K562 treated with DMSO at 1 percent for 24 hours (cell line): ENCODE results near the gene MED23. TPM values are rescaled to one million over a fixed set of nuclear protein-coding genes. Genes with fewer than 3 reads are reported as not detected.

Experiments
- total RNA-seq: library from RNA; unstranded; fragments of 300-600 nt; gene quantifications from 2 replicates; pipeline ENCODE4 v1.2.3, GENCODE V29; 2022; ENCODE audit warnings: low read depth; ENCODE audit not compliant: insufficient read depth

Gene MED23
- total RNA-seq: 9.1 and 11.5 TPM in 2 replicates

DNA sequence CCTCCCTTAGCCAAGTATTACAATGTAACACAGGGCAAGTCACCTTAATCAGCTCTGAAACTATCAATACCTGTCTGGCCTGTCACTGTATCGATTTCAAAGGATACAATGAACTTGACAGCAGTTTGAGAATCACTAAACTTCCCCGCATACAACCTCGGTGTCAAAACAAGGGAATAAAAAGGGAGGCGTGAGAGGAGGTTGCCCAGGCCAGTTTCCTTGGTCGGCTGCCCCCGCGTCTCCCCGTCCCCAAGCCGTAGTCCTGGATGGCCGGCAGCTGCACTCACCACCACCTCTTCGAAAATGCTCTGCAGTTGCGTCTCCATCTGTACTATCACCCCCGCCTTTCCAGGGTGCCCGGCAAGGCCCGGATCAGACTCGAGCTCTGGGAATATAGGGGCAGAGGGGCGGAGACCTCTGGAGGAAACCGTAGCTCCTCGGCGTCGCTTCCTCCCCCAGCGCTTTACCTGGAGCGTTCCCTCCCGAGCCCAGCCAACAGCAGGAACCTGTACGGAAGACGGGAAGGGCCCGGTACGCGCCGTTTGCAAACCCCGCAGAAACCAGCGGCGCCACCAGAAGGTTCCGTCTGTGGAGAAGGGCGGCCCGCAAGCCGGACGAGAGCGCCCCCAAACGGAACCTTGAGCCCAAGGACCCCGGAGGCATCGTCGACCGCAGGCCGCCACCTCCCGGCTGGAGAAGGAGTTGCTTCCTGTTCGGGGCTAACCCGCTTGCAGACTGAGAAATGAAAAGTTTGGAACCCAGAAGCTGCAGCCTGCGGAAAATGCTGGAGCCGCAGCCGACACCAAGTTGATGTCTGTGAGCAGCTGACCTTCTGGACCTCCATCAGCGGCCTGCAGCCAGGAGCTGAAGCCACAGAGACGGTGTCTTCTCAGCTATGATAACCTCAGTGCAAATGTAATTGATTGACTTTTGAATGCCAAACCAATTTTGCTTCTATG, at the start of gene MED23:
Gene MED23 (minus strand): TSS at position 519 of the 959 bp plus-strand sequence. CDS start 193 bp downstream, at position 326.

GRCh38 chr6:131636880-131637792, 9.1 kb upstream of the MED23 start, which contains the start of gene ENPP3:
ENPP3 (plus strand) TSS chr6:131637302; CDS start chr6:131637385, 83 bp downstream.

DNA sequence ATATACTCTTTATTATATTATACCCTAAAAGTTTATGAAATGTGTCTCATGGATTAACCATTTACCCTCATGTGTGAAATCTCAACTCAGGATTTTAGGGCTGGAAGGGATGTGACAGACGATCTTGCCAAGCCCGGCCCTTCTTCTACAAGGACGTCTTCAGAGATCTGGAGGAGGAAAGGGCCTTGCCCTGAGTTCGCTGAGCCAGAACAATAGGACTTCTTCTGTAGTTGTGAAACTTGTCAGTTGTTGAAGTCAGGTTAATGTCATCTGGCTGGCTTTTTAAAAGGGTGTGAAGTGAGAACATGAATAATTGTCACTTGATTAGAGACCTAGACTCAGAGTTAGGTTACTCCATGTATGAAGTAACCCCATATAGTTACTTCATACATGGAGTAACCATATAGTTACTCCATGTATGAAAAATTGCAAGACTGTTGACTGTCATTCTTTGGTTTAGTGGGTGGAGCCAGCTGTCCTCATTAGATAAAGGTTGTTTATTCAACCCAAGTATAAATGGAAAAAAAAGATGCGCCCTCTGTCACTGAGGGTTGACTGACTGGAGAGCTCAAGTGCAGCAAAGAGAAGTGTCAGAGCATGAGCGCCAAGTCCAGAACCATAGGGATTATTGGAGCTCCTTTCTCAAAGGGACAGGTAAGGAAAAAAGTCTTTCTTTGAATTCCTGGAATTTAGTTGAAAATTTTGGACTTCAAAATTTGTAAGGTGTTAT, 55.2 kb downstream of the MED23 start, which contains the start of gene ARG1:
Gene ARG1 (plus strand): TSS at position 541 of the 730 bp plus-strand sequence. CDS start 57 bp downstream, at position 598.

Other genes with a start within 250 kb of the MED23 start
- gene ARG1, start 55.0 kb downstream of the MED23 start, total RNA-seq: not detected in 2 replicates
- gene ENPP3, start 9.1 kb upstream of the MED23 start, total RNA-seq: 1.6 and 1.7 TPM in 2 replicates
- not detected in 2 replicates for gene OR2A4, start 73.2 kb upstream of the MED23 start, total RNA-seq
- not detected in 2 replicates for gene CTAGE9, start 82.8 kb upstream of the MED23 start, total RNA-seq
- gene ENPP1, start 179.8 kb upstream of the MED23 start, total RNA-seq: 0.19 TPM in 1 of 2 replicates, not detected in the other